Panc1 (cell line): ENCODE data around the gene SLC66A3. TPM values are rescaled to one million over a fixed set of nuclear protein-coding genes. Genes with fewer than 3 reads are reported as not detected.
A peak's percentile ranks its signal among the peaks of the same experiment; 100 is the strongest.

ENCODE experiments used
- ATAC-seq: fragments of 200-7000 bp; cut with Tn5 transposase; 2 replicates; pipeline ENCODE4 v1.9.1; 2020; ENCODE audit warnings: mild to moderate bottlenecking, moderate library complexity
- BruUV-seq: library from RNA; stranded (reverse); fragments of 400-500 nt; replicated peaks from 2 replicates; lab custom pipeline; 2021; lab: Mats Ljungman, UMichigan
- CTCF ChIA-PET: fragments of 300-600 bp; sonication (Branson Sonifier 250); formaldehyde crosslinking; loops from one replicate; lab custom pipeline; 2022; ENCODE audit warnings: antibody characterized with exemption; lab: Charles Lee
- POLR2A ChIA-PET: fragments of 300-600 bp; sonication (Branson Sonifier 250); formaldehyde crosslinking; loops from one replicate; lab custom pipeline; 2022; ENCODE audit warnings: antibody characterized with exemption; lab: Charles Lee
- DNase-seq: peaks from one replicate; pipeline ENCODE4 v3.0.0-alpha.2; 2010; ENCODE audit warnings: low read depth, low spot score
- H3K27ac ChIP-seq: 2 replicates; pipeline ENCODE4 v1.5.1; 2011; ENCODE audit warnings: mild to moderate bottlenecking, low read length, inconsistent platforms
- H3K27me3 ChIP-seq: fragments of 200-500 bp; sonication (Bioruptor generic); 2 replicates; pipeline ENCODE4 v1.6.0; 2014; ENCODE audit warnings: low read length, inconsistent platforms; ENCODE audit not compliant: control insufficient read depth, insufficient read depth
- H3K36me3 ChIP-seq: fragments of 200-500 bp; sonication (Bioruptor generic); 2 replicates; pipeline ENCODE4 v1.5.1; 2014; ENCODE audit warnings: inconsistent platforms, mild to moderate bottlenecking, low read length, moderate library complexity; ENCODE audit not compliant: control insufficient read depth, insufficient read depth
- H3K4me1 ChIP-seq: 2 replicates; pipeline ENCODE4 v1.5.1; 2011; ENCODE audit warnings: inconsistent platforms, mild to moderate bottlenecking, low read length, moderate library complexity; ENCODE audit not compliant: control insufficient read depth, insufficient read depth
- H3K4me3 ChIP-seq, 2 experiments: 2 replicates each; pipeline ENCODE4 v1.5.1; 2011 to 2012; ENCODE audit warnings: low read depth in 2 of 2, low read length in 2 of 2, mild to moderate bottlenecking in 2 of 2, inconsistent platforms in 1 of 2, moderate library complexity in 1 of 2
- H3K9me3 ChIP-seq: fragments of 200-500 bp; sonication (Bioruptor generic); 2 replicates; pipeline ENCODE4 v1.5.1; 2014; ENCODE audit warnings: low read depth, mild to moderate bottlenecking, inconsistent platforms, low read length, moderate library complexity; ENCODE audit not compliant: control insufficient read depth, insufficient read depth
- POLR2AphosphoS5 ChIP-seq: IDR thresholded peaks from 2 replicates; pipeline ENCODE4 v1.6.1; 2012; ENCODE audit warnings: mild to moderate bottlenecking, low read depth, low read length, moderate library complexity
- SIN3A ChIP-seq: IDR thresholded peaks from 2 replicates; pipeline ENCODE4 v1.6.1; 2012; ENCODE audit warnings: low read depth, mild to moderate bottlenecking, low read length, moderate library complexity, borderline replicate concordance; ENCODE audit not compliant: insufficient read depth
- TCF7L2 ChIP-seq: IDR thresholded peaks from 2 replicates; pipeline ENCODE4 v1.6.1; 2011; ENCODE audit warnings: mild to moderate bottlenecking, low read depth, low read length, inconsistent platforms
- in situ Hi-C: cut with HindIII; loops from 2 replicates; pipeline ENCODE4 v1.10.0; 2016; ENCODE audit warnings: low sequenced_read_pairs, low pct_unique_long_range_greater_than_20kb
- intact Hi-C: fragments of 100-400 bp; cut with micrococcal nuclease; formaldehyde crosslinking; loops from one replicate; pipeline ENCODE4 v1.10.0; 2022; ENCODE audit not compliant: unreplicated experiment
- total RNA-seq: library from RNA; stranded (reverse); gene quantifications from one replicate; pipeline ENCODE4 v1.2.1, GENCODE V29; 2021; ENCODE audit not compliant: unreplicated experiment
- TF ChIP-seq, protein P1 (sequence below): fragments of 450-650 bp; IDR thresholded peaks from 2 replicates; pipeline ENCODE4 v1.5.1; 2017; ENCODE audit warnings: mild to moderate bottlenecking
- TF ChIP-seq, protein P2 (sequence below), 2 experiments: IDR thresholded peaks; 2 replicates each; pipeline ENCODE4 v1.6.1; 2011 to 2012; ENCODE audit warnings: low read depth in 2 of 2, control low read depth in 1 of 2, low read length in 1 of 2, mild to moderate bottlenecking in 1 of 2, moderate library complexity in 1 of 2; ENCODE audit not compliant: insufficient read depth in 1 of 2

Gene SLC66A3
- total RNA-seq, 1 experiment from 2014 or later: 39.1 TPM

DNA sequence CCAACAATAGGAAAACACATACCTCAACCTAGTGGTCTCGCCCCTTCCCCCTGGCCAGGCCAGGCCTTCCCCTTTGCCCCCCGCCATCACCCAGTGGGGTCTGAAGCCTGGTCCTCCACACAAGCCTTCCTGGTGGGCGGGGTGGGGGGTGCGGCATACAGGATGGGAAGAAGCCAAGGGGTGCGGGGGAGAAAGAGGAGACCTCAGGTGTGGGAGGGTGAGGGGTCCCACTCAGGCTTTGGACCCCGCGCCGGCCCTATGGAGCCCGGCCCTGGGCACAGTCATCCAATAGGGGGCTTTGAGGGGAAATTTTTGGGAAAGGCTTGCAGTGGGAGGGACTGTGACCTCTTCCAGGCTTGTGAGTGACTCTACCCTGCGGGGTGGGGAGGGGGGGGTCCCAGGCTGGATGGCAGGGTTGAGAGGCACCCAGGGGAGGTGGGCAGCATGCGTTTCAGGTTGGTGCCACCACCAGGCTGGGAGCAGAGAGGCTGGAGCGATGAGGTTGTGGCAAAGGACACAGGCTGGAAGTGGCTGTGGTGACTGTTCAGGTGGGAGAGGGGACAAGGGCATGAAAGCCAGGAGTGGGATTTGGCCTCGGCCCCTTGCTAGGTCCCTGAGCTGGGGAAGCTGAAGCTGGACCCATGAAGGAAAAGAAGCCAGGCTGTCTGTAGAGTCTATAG, 1.3 kb downstream of the SLC66A3 start:
- in situ Hi-C loops (no loop called here), intact Hi-C loops (no loop called here)
- Histone ChIP-seq H3K4me1 (peaks cover 9% of the 10 kb centered on the region), H3K9me3 (no peaks in the 10 kb centered on the region), H3K4me3 (peak overlapping the region; percentile 73 to 75), H3K27ac (peak overlapping the region; percentile 74; the same call in 1 of the 2 replicates), H3K36me3 (no peaks in the 10 kb centered on the region), H3K27me3 (no peaks in the 10 kb centered on the region)
- DNase-seq: no peak
- no TSS peak for BruUV-seq
- no peak for TF ChIP-seq POLR2AphosphoS5
- no peak for TF ChIP-seq TCF7L2
- TF ChIP-seq, protein P1, sequence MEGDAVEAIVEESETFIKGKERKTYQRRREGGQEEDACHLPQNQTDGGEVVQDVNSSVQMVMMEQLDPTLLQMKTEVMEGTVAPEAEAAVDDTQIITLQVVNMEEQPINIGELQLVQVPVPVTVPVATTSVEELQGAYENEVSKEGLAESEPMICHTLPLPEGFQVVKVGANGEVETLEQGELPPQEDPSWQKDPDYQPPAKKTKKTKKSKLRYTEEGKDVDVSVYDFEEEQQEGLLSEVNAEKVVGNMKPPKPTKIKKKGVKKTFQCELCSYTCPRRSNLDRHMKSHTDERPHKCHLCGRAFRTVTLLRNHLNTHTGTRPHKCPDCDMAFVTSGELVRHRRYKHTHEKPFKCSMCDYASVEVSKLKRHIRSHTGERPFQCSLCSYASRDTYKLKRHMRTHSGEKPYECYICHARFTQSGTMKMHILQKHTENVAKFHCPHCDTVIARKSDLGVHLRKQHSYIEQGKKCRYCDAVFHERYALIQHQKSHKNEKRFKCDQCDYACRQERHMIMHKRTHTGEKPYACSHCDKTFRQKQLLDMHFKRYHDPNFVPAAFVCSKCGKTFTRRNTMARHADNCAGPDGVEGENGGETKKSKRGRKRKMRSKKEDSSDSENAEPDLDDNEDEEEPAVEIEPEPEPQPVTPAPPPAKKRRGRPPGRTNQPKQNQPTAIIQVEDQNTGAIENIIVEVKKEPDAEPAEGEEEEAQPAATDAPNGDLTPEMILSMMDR: no peak
- TF ChIP-seq SIN3A: no peak
- TF ChIP-seq, protein P2, sequence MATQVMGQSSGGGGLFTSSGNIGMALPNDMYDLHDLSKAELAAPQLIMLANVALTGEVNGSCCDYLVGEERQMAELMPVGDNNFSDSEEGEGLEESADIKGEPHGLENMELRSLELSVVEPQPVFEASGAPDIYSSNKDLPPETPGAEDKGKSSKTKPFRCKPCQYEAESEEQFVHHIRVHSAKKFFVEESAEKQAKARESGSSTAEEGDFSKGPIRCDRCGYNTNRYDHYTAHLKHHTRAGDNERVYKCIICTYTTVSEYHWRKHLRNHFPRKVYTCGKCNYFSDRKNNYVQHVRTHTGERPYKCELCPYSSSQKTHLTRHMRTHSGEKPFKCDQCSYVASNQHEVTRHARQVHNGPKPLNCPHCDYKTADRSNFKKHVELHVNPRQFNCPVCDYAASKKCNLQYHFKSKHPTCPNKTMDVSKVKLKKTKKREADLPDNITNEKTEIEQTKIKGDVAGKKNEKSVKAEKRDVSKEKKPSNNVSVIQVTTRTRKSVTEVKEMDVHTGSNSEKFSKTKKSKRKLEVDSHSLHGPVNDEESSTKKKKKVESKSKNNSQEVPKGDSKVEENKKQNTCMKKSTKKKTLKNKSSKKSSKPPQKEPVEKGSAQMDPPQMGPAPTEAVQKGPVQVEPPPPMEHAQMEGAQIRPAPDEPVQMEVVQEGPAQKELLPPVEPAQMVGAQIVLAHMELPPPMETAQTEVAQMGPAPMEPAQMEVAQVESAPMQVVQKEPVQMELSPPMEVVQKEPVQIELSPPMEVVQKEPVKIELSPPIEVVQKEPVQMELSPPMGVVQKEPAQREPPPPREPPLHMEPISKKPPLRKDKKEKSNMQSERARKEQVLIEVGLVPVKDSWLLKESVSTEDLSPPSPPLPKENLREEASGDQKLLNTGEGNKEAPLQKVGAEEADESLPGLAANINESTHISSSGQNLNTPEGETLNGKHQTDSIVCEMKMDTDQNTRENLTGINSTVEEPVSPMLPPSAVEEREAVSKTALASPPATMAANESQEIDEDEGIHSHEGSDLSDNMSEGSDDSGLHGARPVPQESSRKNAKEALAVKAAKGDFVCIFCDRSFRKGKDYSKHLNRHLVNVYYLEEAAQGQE (IDR thresholded peaks at IDR 0.05; ENCODE audit: insufficient read depth in 1 of 2, low read depth in 2 of 2, low read length in 1 of 2): no peak
- ChIA-PET POLR2A (no interaction called here), CTCF (interaction anchor here (0.5 kb wide), 1 partner anchor 255 kb away, joined by 5 read pairs; no protein-coding TSS in a partner anchor)
- no peak for ATAC-seq

DNA sequence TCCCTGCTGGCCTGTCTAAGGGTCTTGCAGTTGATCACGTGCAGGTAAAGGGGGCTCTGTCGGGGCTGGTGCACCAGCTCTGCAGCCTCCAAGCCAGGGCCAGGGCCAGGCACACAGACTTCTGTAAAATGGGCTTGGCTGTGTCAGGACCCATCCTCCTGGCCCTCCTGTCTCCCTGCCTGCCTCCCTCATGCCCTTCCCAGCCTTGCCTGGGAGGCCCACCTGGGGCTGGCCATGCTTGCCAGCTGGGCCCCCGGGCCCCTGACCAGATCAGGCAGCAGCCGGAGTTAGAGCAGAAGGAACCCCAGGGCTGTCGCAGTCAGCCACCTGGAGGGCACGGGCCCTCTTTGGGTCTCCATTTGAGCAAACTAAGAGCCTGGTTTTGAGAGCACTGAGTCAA, 2.0 kb downstream of the SLC66A3 start:
- ATAC-seq (no peak), DNase-seq (no peak)
- Histone ChIP-seq H3K9me3 (no peaks in the 10 kb centered on the region), H3K36me3 (no peaks in the 10 kb centered on the region), H3K4me3 (no peak overlapping the region), H3K27me3 (no peaks in the 10 kb centered on the region), H3K4me1 (peaks cover 9% of the 10 kb centered on the region), H3K27ac (no peak overlapping the region)
- no peak for TF ChIP-seq SIN3A
- TF ChIP-seq, protein P1: no peak
- TF ChIP-seq TCF7L2: no peak
- TF ChIP-seq, protein P2 (IDR thresholded peaks at IDR 0.05; ENCODE audit: insufficient read depth in 1 of 2, low read depth in 2 of 2, low read length in 1 of 2): no peak
- TF ChIP-seq POLR2AphosphoS5: no peak
- in situ Hi-C loops: no loop called here
- POLR2A ChIA-PET: no interaction called here
- intact Hi-C loops: no loop called here
- CTCF ChIA-PET: no interaction called here
- no TSS peak for BruUV-seq
